ENCODE data around the gene HDX.

Gene HDX

DNA sequence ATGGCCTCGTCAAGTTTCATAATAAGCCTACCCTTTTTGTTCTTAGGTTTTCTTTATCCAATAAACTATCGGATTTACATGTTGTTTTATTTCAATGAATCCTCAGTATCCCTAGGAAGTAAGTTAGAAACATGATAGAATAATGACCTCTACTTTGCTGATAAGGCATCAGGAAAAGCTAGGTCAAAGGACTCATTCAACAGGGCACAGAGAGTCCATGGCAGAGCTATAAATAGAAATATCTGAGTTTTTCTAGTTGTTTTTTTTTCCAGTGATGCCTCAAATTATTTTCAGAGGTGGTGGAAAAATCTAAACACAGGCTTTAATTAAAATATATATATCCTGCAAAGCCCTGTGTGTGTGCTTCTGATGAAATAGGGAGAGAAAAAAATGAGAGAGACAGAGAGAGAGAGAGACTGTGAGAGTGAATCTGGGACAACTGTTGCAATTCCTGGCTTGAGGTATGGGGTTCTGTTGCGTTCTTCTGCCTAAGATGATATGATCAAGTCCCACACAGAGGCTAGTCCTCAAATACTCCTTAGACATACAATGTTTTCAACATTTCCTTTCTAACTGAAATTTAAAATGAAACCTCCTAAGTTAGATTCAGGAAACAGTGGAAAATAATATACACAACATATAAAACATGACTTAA lies 139.9 kb downstream of the HDX start:
- Histone ChIP-seq H3K36me3 (ENCODE audit: control insufficient read depth in 2 of 2, insufficient read depth in 1 of 2, low read length in 2 of 2) (no peaks in the 10 kb centered on the region; a peak in 1 of 3 replicates), H3K4me3 (ENCODE audit: low read depth, low read length) (no peak overlapping the region), H3K4me1 (ENCODE audit: control insufficient read depth, insufficient read depth, low read length) (no peaks in the 10 kb centered on the region), H3K9me3 (ENCODE audit: control insufficient read depth, insufficient read depth, low read depth, low read length) (no peaks in the 10 kb centered on the region; the same call in 1 of the 2 replicates), H3K27ac (ENCODE audit: extremely low read depth, low read depth, low read length) (no peak overlapping the region)
- CTCF ChIA-PET, result interaction anchor here (0.7 kb wide), 1 partner anchor 321 kb away, joined by 4 read pairs; no protein-coding TSS in a partner anchor
- TF ChIP-seq ZNF214 (tag by site-specific recombination; IDR thresholded peaks at IDR 0.05; ENCODE audit: borderline replicate concordance) (no peak), OSR2 (tag by site-specific recombination; IDR thresholded peaks at IDR 0.05) (no peak), ZNF792 (tag by site-specific recombination; IDR thresholded peaks at IDR 0.05) (no peak), ZNF16 (tag by site-specific recombination; IDR thresholded peaks at IDR 0.05; ENCODE audit: low read depth) (no peak), ZSCAN18 (tag by site-specific recombination; IDR thresholded peaks at IDR 0.05) (no peak), ZNF37A (tag by site-specific recombination; IDR thresholded peaks at IDR 0.05) (no peak)
- POLR2A ChIA-PET, result no interaction called here

DNA sequence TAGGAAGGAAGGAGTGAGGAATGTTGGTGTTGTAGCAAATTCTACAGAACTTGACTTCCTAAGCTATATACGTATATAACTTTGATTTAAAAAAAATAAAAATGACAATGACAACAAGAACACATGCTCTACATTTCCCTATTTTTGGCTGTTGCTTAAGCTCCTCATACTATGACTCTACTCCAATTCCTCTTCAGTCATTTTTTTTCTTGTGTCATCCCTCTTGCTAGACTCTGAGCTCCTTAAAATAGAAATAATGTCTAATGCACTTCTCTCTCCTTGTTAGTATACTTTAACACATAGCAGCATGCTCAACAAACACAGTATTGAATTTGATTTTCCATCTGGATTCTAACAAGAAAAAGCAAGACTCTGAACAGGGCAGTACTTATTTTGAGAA lies 144.0 kb downstream of the HDX start:
- Histone ChIP-seq H3K9me3 (ENCODE audit: control insufficient read depth, insufficient read depth, low read depth, low read length) (no peaks in the 10 kb centered on the region; the same call in 1 of the 2 replicates), H3K4me3 (ENCODE audit: low read depth, low read length) (no peak overlapping the region), H3K4me1 (ENCODE audit: control insufficient read depth, insufficient read depth, low read length) (no peaks in the 10 kb centered on the region), H3K36me3 (ENCODE audit: control insufficient read depth in 2 of 2, insufficient read depth in 1 of 2, low read length in 2 of 2) (no peaks in the 10 kb centered on the region; a peak in 1 of 3 replicates), H3K27ac (ENCODE audit: extremely low read depth, low read depth, low read length) (no peak overlapping the region)
- TF ChIP-seq KLF8 (tag by site-specific recombination; IDR thresholded peaks at IDR 0.05) (no peak), ZNF76 (tag by site-specific recombination; IDR thresholded peaks at IDR 0.05; ENCODE audit: borderline replicate concordance, low read depth) (no peak), KLF9 (tag by site-specific recombination; IDR thresholded peaks at IDR 0.05; ENCODE audit: low read depth) (no peak), ZBTB21 (tag by site-specific recombination; IDR thresholded peaks at IDR 0.05) (no peak), ZNF626 (tag by site-specific recombination; IDR thresholded peaks at IDR 0.05) (no peak), ZNF23 (tag by site-specific recombination; IDR thresholded peaks at IDR 0.05; ENCODE audit: borderline replicate concordance) (no peak), YY2 (tag by site-specific recombination; IDR thresholded peaks at IDR 0.05) (no peak), ZNF707 (tag by site-specific recombination; IDR thresholded peaks at IDR 0.05) (no peak)
- TF ChIP-seq, protein P1, sequence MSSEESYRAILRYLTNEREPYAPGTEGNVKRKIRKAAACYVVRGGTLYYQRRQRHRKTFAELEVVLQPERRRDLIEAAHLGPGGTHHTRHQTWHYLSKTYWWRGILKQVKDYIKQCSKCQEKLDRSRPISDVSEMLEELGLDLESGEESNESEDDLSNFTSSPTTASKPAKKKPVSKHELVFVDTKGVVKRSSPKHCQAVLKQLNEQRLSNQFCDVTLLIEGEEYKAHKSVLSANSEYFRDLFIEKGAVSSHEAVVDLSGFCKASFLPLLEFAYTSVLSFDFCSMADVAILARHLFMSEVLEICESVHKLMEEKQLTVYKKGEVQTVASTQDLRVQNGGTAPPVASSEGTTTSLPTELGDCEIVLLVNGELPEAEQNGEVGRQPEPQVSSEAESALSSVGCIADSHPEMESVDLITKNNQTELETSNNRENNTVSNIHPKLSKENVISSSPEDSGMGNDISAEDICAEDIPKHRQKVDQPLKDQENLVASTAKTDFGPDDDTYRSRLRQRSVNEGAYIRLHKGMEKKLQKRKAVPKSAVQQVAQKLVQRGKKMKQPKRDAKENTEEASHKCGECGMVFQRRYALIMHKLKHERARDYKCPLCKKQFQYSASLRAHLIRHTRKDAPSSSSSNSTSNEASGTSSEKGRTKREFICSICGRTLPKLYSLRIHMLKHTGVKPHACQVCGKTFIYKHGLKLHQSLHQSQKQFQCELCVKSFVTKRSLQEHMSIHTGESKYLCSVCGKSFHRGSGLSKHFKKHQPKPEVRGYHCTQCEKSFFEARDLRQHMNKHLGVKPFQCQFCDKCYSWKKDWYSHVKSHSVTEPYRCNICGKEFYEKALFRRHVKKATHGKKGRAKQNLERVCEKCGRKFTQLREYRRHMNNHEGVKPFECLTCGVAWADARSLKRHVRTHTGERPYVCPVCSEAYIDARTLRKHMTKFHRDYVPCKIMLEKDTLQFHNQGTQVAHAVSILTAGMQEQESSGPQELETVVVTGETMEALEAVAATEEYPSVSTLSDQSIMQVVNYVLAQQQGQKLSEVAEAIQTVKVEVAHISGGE (tag by site-specific recombination; conservative IDR thresholded peaks at IDR 0.05; ENCODE audit: low read depth), result no peak
- CTCF ChIA-PET, result interaction anchor here (2.0 kb wide), 1 partner anchor 19 kb away, joined by 4 read pairs; no protein-coding TSS in a partner anchor
- POLR2A ChIA-PET, result no interaction called here

- TF ChIP-seq ZNF629 (tag by site-specific recombination; IDR thresholded peaks at IDR 0.05) (no peak), ZNF548 (tag by site-specific recombination; IDR thresholded peaks at IDR 0.05) (no peak)
- Histone ChIP-seq H3K27ac (ENCODE audit: extremely low read depth, low read depth, low read length) (no peak overlapping the region), H3K4me3 (ENCODE audit: low read depth, low read length) (no peak overlapping the region), H3K36me3 (ENCODE audit: control insufficient read depth in 2 of 2, insufficient read depth in 1 of 2, low read length in 2 of 2) (no peaks in the 10 kb centered on the region; a peak in 1 of 3 replicates), H3K9me3 (ENCODE audit: control insufficient read depth, insufficient read depth, low read depth, low read length) (no peaks in the 10 kb centered on the region; the same call in 1 of the 2 replicates), H3K4me1 (ENCODE audit: control insufficient read depth, insufficient read depth, low read length) (no peaks in the 10 kb centered on the region)
- CTCF ChIA-PET, result interaction anchor here (2.0 kb wide), 1 partner anchor 18 kb away, joined by 4 read pairs; no protein-coding TSS in a partner anchor
- POLR2A ChIA-PET, result no interaction called here
Measured at GRCh38 chrX:84357296-84357695, 145.0 kb downstream of the HDX start.
